ENCODE results near the gene ATP5MG.
"Not testable (repeated sequence)": the region's sequence is repeated elsewhere in the genome, so short reads cannot be mapped to it uniquely, and the experiment has no call there.

ATP5MG gene

GRCh38 chr11:118398791-118399559 is 2.4 kb upstream of the ATP5MG start:
- H3K27ac ChIP-seq (ENCODE audit: low read depth, low read length): no peak overlapping the region

GRCh38 chr11:118401880-118402590 is 629 bp downstream of the ATP5MG start:
- peak overlapping the region; percentile 93 for H3K14ac ChIP-seq (ENCODE audit: low read length)
- WGBS (ENCODE audit: extremely low coverage, insufficient coverage, insufficient read length): no CpG with 5 or more reads among the region's 22 CpGs

More at GRCh38 chr11:118398791-118399559, 2.4 kb upstream of the ATP5MG start:
- Histone ChIP-seq H3K14ac (ENCODE audit: low read length) (no peak overlapping the region), H2AK5ac (ENCODE audit: low read length) (no peak overlapping the region), H2BK5ac (ENCODE audit: low read depth, low read length, poor library complexity) (no peak overlapping the region), H3K79me2 (ENCODE audit: control insufficient read depth, insufficient read depth, low read length, poor library complexity) (peaks cover 11% of the 10 kb centered on the region), H3K36me3 (ENCODE audit: control insufficient read depth in 1 of 2, insufficient read depth in 2 of 2, low read length in 2 of 2) (peaks cover 9 to 15% of the 10 kb centered on the region in 2 experiments), H3K9me3 (ENCODE audit: insufficient read depth, low read depth, low read length) (no peaks in the 10 kb centered on the region), H3K4me3 (ENCODE audit: low read depth, low read length) (no peak overlapping the region), H3K18ac (ENCODE audit: low read length) (no peak overlapping the region), H2BK120ac (ENCODE audit: insufficient read depth, low read length, poor library complexity) (no peak overlapping the region), H3K4ac (ENCODE audit: low read depth, low read length) (no peak overlapping the region), H3K79me1 (ENCODE audit: low read length) (peaks cover 7% of the 10 kb centered on the region), H2BK12ac (ENCODE audit: low read length) (no peak overlapping the region), H3K4me1 (ENCODE audit: control insufficient read depth in 1 of 2, insufficient read depth in 2 of 2, low read length in 2 of 2) (peaks cover 4 to 6% of the 10 kb centered on the region in 2 experiments), H3K9ac (ENCODE audit: low read length) (no peak overlapping the region), H3K4me2 (ENCODE audit: low read length) (no peak overlapping the region), H3K27me3 (ENCODE audit: insufficient read depth, low read length) (no peaks in the 10 kb centered on the region), H3K23ac (ENCODE audit: low read length) (no peak overlapping the region), H4K8ac (ENCODE audit: low read depth, low read length) (no peak overlapping the region), H4K12ac (ENCODE audit: low read depth, low read length) (no peak overlapping the region), H4K91ac (ENCODE audit: low read depth, low read length) (no peak overlapping the region), H2AFZ (ENCODE audit: insufficient read depth, low read length, poor library complexity) (no peak overlapping the region)
- no CpG with 5 or more reads among the region's 3 CpGs for WGBS (ENCODE audit: extremely low coverage, insufficient coverage, insufficient read length)
- no peak for DNase-seq

DNA sequence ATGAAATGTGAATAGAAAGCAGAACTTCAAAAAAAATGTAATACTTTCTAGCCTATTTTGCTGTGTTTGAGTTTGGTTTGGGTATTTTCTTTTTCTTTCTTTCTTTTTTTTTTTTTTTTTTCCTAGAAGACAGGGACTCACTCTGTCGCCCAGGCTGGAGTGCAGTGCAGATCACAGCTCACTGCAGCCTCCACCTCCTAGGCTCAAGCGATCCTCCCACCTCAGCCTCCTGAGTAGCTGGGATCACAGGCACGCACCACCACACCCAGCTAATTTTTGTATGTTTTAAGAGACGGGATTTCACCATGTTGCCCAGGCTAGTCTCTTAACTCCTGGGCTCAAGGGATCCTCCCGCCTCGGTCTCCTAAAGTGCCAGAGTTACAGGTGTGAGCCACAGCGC is 1.2 kb downstream of the ATP5MG start:
- Histone ChIP-seq H3K79me2 (ENCODE audit: control insufficient read depth, insufficient read depth, low read length, poor library complexity) (peaks cover 11% of the 10 kb centered on the region), H4K12ac (ENCODE audit: low read depth, low read length) (peak overlapping the region; percentile 81), H3K4me2 (ENCODE audit: low read length) (peak overlapping the region; percentile 86), H3K4ac (ENCODE audit: low read depth, low read length) (peak overlapping the region; percentile 100), H3K36me3 (ENCODE audit: control insufficient read depth in 1 of 2, insufficient read depth in 2 of 2, low read length in 2 of 2) (peaks cover 2 to 12% of the 10 kb centered on the region in 2 experiments), H2BK120ac (ENCODE audit: insufficient read depth, low read length, poor library complexity) (peak overlapping the region; percentile 77)
- not testable (repeated sequence) for H2AK5ac ChIP-seq (ENCODE audit: low read length); H3K23ac ChIP-seq (ENCODE audit: low read length); H3K9ac ChIP-seq (ENCODE audit: low read length); H3K27ac ChIP-seq (ENCODE audit: low read depth, low read length); H3K9me3 ChIP-seq (ENCODE audit: insufficient read depth, low read depth, low read length); H3K79me1 ChIP-seq (ENCODE audit: low read length); H3K18ac ChIP-seq (ENCODE audit: low read length); H3K4me3 ChIP-seq (ENCODE audit: low read depth, low read length); H2AFZ ChIP-seq (ENCODE audit: insufficient read depth, low read length, poor library complexity); H2BK5ac ChIP-seq (ENCODE audit: low read depth, low read length, poor library complexity); H2BK12ac ChIP-seq (ENCODE audit: low read length); H3K14ac ChIP-seq (ENCODE audit: low read length); H3K4me1 ChIP-seq (ENCODE audit: control insufficient read depth in 1 of 2, insufficient read depth in 2 of 2, low read length in 2 of 2); H4K91ac ChIP-seq (ENCODE audit: low read depth, low read length); H3K27me3 ChIP-seq (ENCODE audit: insufficient read depth, low read length); H4K8ac ChIP-seq (ENCODE audit: low read depth, low read length)
- no CpG with 5 or more reads among the region's 7 CpGs for WGBS (ENCODE audit: extremely low coverage, insufficient coverage, insufficient read length)
- peak; percentile 46 to 55 for DNase-seq

More at GRCh38 chr11:118401880-118402590, 629 bp downstream of the ATP5MG start:
- Histone ChIP-seq H3K4me1 (ENCODE audit: control insufficient read depth in 1 of 2, insufficient read depth in 2 of 2, low read length in 2 of 2) (peaks cover 4 to 6% of the 10 kb centered on the region in 2 experiments), H2BK5ac (ENCODE audit: low read depth, low read length, poor library complexity) (peak overlapping the region; percentile 95), H3K79me2 (ENCODE audit: control insufficient read depth, insufficient read depth, low read length, poor library complexity) (peaks cover 11% of the 10 kb centered on the region), H3K79me1 (ENCODE audit: low read length) (peaks cover 7% of the 10 kb centered on the region), H2AK5ac (ENCODE audit: low read length) (no peak overlapping the region), H4K12ac (ENCODE audit: low read depth, low read length) (peak overlapping the region; percentile 96), H3K23ac (ENCODE audit: low read length) (no peak overlapping the region), H3K9me3 (ENCODE audit: insufficient read depth, low read depth, low read length) (no peaks in the 10 kb centered on the region), H3K4ac (ENCODE audit: low read depth, low read length) (peak overlapping the region; percentile 96), H4K91ac (ENCODE audit: low read depth, low read length) (peak overlapping the region; percentile 90), H4K8ac (ENCODE audit: low read depth, low read length) (peak overlapping the region; percentile 99), H2AFZ (ENCODE audit: insufficient read depth, low read length, poor library complexity) (peak overlapping the region; percentile 96), H3K27me3 (ENCODE audit: insufficient read depth, low read length) (no peaks in the 10 kb centered on the region), H3K9ac (ENCODE audit: low read length) (peak overlapping the region; percentile 97), H2BK12ac (ENCODE audit: low read length) (no peak overlapping the region), H3K4me2 (ENCODE audit: low read length) (peak overlapping the region; percentile 86), H3K36me3 (ENCODE audit: control insufficient read depth in 1 of 2, insufficient read depth in 2 of 2, low read length in 2 of 2) (peaks cover 0 to 9% of the 10 kb centered on the region in 2 experiments), H3K27ac (ENCODE audit: low read depth, low read length) (peak overlapping the region; percentile 57), H2BK120ac (ENCODE audit: insufficient read depth, low read length, poor library complexity) (peak overlapping the region; percentile 84), H3K4me3 (ENCODE audit: low read depth, low read length) (peak overlapping the region; percentile 99), H3K18ac (ENCODE audit: low read length) (peak overlapping the region; percentile 99)
- peak; percentile 75 to 98 for DNase-seq

- H3K79me1 ChIP-seq (ENCODE audit: low read length): peaks cover 2% of the 10 kb centered on the region
- no peak for DNase-seq
- H2BK120ac ChIP-seq (ENCODE audit: insufficient read depth, low read length, poor library complexity): no peak overlapping the region
- H3K23ac ChIP-seq (ENCODE audit: low read length): no peak overlapping the region
- no peak overlapping the region for H3K14ac ChIP-seq (ENCODE audit: low read length)
- no peak overlapping the region for H2BK12ac ChIP-seq (ENCODE audit: low read length)
- H3K9me3 ChIP-seq (ENCODE audit: insufficient read depth, low read depth, low read length): no peaks in the 10 kb centered on the region
- no peak overlapping the region for H2BK5ac ChIP-seq (ENCODE audit: low read depth, low read length, poor library complexity)
- H3K9ac ChIP-seq (ENCODE audit: low read length): no peak overlapping the region
- no peak overlapping the region for H2AK5ac ChIP-seq (ENCODE audit: low read length)
- peaks cover 4% of the 10 kb centered on the region in 2 experiments for H3K4me1 ChIP-seq (ENCODE audit: control insufficient read depth in 1 of 2, insufficient read depth in 2 of 2, low read length in 2 of 2)
- H3K27ac ChIP-seq (ENCODE audit: low read depth, low read length): no peak overlapping the region
- no peak overlapping the region for H2AFZ ChIP-seq (ENCODE audit: insufficient read depth, low read length, poor library complexity)
- no peak overlapping the region for H3K4me3 ChIP-seq (ENCODE audit: low read depth, low read length)
- no peak overlapping the region for H4K12ac ChIP-seq (ENCODE audit: low read depth, low read length)
- peak overlapping the region; percentile 1 for H3K4ac ChIP-seq (ENCODE audit: low read depth, low read length)
- no peak overlapping the region for H4K8ac ChIP-seq (ENCODE audit: low read depth, low read length)
- peaks cover 6 to 11% of the 10 kb centered on the region in 2 experiments for H3K36me3 ChIP-seq (ENCODE audit: control insufficient read depth in 1 of 2, insufficient read depth in 2 of 2, low read length in 2 of 2)
- H3K4me2 ChIP-seq (ENCODE audit: low read length): no peak overlapping the region
- no CpG with 5 or more reads among the region's 7 CpGs for WGBS (ENCODE audit: extremely low coverage, insufficient coverage, insufficient read length)
- no peak overlapping the region for H4K91ac ChIP-seq (ENCODE audit: low read depth, low read length)
- peaks cover 6% of the 10 kb centered on the region for H3K79me2 ChIP-seq (ENCODE audit: control insufficient read depth, insufficient read depth, low read length, poor library complexity)
- no peak overlapping the region for H3K18ac ChIP-seq (ENCODE audit: low read length)
- H3K27me3 ChIP-seq (ENCODE audit: insufficient read depth, low read length): no peaks in the 10 kb centered on the region
Measured at GRCh38 chr11:118406599-118407166, 5.3 kb downstream of the ATP5MG start.

Measured in trophoblast cell (in vitro differentiated cells and primary cell).